GM18909 (cell line): ENCODE results near the gene HMGN5.

Source experiments
- ATAC-seq: cut with Tn5 transposase; IDR thresholded peaks from one replicate; pipeline ENCODE4 v1.9.1; 2021; ENCODE audit warnings: mild to moderate bottlenecking; ENCODE audit not compliant: unreplicated experiment, poor library complexity

HMGN5 gene

GRCh38 chrX:81201671-81202455 lies at the start of gene HMGN5, which contains the start of gene SH3BGRL:
Gene HMGN5 (minus strand): TSS chrX:81201913. CDS start chrX:81121549, 80,364 bp downstream.
Gene SH3BGRL (plus strand): TSS chrX:81202102. CDS start chrX:81202201, 99 bp downstream.
- ATAC-seq, result peak; percentile 96

GRCh38 chrX:81241753-81242152 lies 40.0 kb upstream of the HMGN5 start:
- ATAC-seq, result no peak

GRCh38 chrX:81240701-81241331 lies 39.1 kb upstream of the HMGN5 start:
- ATAC-seq, result no peak

- no peak for ATAC-seq
Measured at GRCh38 chrX:81238166-81238565, 36.5 kb upstream of the HMGN5 start.

GRCh38 chrX:81237516-81237915 lies 35.8 kb upstream of the HMGN5 start:
- ATAC-seq, result no peak

- ATAC-seq, result no peak
Measured at GRCh38 chrX:81232218-81232617, 30.5 kb upstream of the HMGN5 start.

- no peak for ATAC-seq
Measured at GRCh38 chrX:81231476-81231875, 29.8 kb upstream of the HMGN5 start.

- ATAC-seq, result no peak
Measured at GRCh38 chrX:81229901-81230300, 28.2 kb upstream of the HMGN5 start.

- no peak for ATAC-seq
Measured at GRCh38 chrX:81229229-81229628, 27.5 kb upstream of the HMGN5 start.

GRCh38 chrX:81215685-81216084 lies 14.0 kb upstream of the HMGN5 start:
- ATAC-seq, result no peak

GRCh38 chrX:81208916-81209315 lies 7.2 kb upstream of the HMGN5 start:
- no peak for ATAC-seq

- no peak for ATAC-seq
Measured at GRCh38 chrX:81206476-81206875, 4.8 kb upstream of the HMGN5 start.

GRCh38 chrX:81205551-81205950 lies 3.8 kb upstream of the HMGN5 start:
- ATAC-seq, result no peak

- no peak for ATAC-seq
Measured at GRCh38 chrX:81202943-81203342, 1.2 kb upstream of the HMGN5 start.

GRCh38 chrX:81202456-81202819 lies 725 bp upstream of the HMGN5 start:
- ATAC-seq, result no peak

GRCh38 chrX:81201071-81201470 lies 642 bp downstream of the HMGN5 start:
- ATAC-seq, result no peak

- ATAC-seq, result peak; percentile 97
Measured at GRCh38 chrX:81195712-81196111, 6.0 kb downstream of the HMGN5 start.

GRCh38 chrX:81195259-81195658 lies 6.5 kb downstream of the HMGN5 start:
- no peak for ATAC-seq

- peak; percentile 53 for ATAC-seq
Measured at GRCh38 chrX:81174286-81174685, 27.4 kb downstream of the HMGN5 start.

- ATAC-seq, result no peak
Measured at GRCh38 chrX:81168391-81168790, 33.3 kb downstream of the HMGN5 start.

- peak; percentile 96 for ATAC-seq
Measured at GRCh38 chrX:81121513-81122363, 80.0 kb downstream of the HMGN5 start.
